SK-N-SH treated with all-trans-retinoic acid at 6 μM for 48 hours (cell line): Measurements from ENCODE around the gene TMEM125.

Source experiments
- BACH2 ChIP-seq: fragments of 250-450 bp; sonication (Bioruptor Pico); IDR thresholded peaks from 2 replicates; pipeline ENCODE4 v1.9.0; 2021; ENCODE audit warnings: mild to moderate bottlenecking, borderline replicate concordance
- CSRNP3 ChIP-seq: fragments of 250-450 bp; sonication (Bioruptor Pico); IDR thresholded peaks from 2 replicates; pipeline ENCODE4 v1.5.1; 2021; ENCODE audit warnings: mild to moderate bottlenecking, moderate library complexity
- ESRRG ChIP-seq: fragments of 250-450 bp; sonication (Bioruptor Pico); IDR thresholded peaks from 2 replicates; pipeline ENCODE4 v1.6.1; 2021; ENCODE audit warnings: mild to moderate bottlenecking
- GLIS3 ChIP-seq: fragments of 250-450 bp; sonication (Bioruptor Pico); IDR thresholded peaks from 2 replicates; pipeline ENCODE4 v1.5.0; 2020; ENCODE audit warnings: mild to moderate bottlenecking, moderate library complexity
- PATZ1 ChIP-seq: fragments of 250-450 bp; sonication (Bioruptor Pico); IDR thresholded peaks from 2 replicates; pipeline ENCODE4 v1.8.0; 2020; ENCODE audit warnings: mild to moderate bottlenecking, moderate library complexity, borderline replicate concordance
- PPARA ChIP-seq: fragments of 250-450 bp; sonication (Bioruptor Pico); IDR thresholded peaks from 2 replicates; pipeline ENCODE4 v1.5.0; 2020; ENCODE audit warnings: mild to moderate bottlenecking, borderline replicate concordance
- RARB ChIP-seq: fragments of 250-450 bp; sonication (Bioruptor Pico); IDR thresholded peaks from 2 replicates; pipeline ENCODE4 v1.8.0; 2021; ENCODE audit warnings: mild to moderate bottlenecking, moderate library complexity
- ZFP30 ChIP-seq: fragments of 450-650 bp; formaldehyde crosslinking; IDR thresholded peaks from 2 replicates; pipeline ENCODE4 v1.5.0; 2022; ENCODE audit warnings: mild to moderate bottlenecking, moderate library complexity
- ZNF70 ChIP-seq: fragments of 450-650 bp; formaldehyde crosslinking; IDR thresholded peaks from 2 replicates; pipeline ENCODE4 v1.5.0; 2020; ENCODE audit warnings: mild to moderate bottlenecking, moderate library complexity

- TF ChIP-seq GLIS3 (CRISPR knock-in tag) (no peak), RARB (CRISPR knock-in tag) (no peak), CSRNP3 (CRISPR knock-in tag) (no peak), ZNF70 (CRISPR knock-in tag) (no peak), ESRRG (CRISPR knock-in tag) (no peak), PATZ1 (no peak), PPARA (no peak), ZFP30 (CRISPR knock-in tag) (no peak), BACH2 (no peak)
These were observed 1.7 kb downstream of the TMEM125 start for GRCh38 chr1:43271186-43272118.
